22Rv1 (cell line): ENCODE results near the gene SEPTIN12.

Experiments
- CTCF ChIP-seq: fragments of 450-650 bp; IDR thresholded peaks from 2 replicates; pipeline ENCODE4 v1.5.1; 2017; ENCODE audit warnings: mild to moderate bottlenecking
- ZFX ChIP-seq: fragments of 450-650 bp; IDR thresholded peaks from 2 replicates; pipeline ENCODE4 v1.6.1; 2017; ENCODE audit warnings: antibody characterized with exemption, borderline replicate concordance

GRCh38 chr16:4787627-4788482 is at the start of gene SEPTIN12:
- TF ChIP-seq CTCF, result no peak
- TF ChIP-seq ZFX, result no peak
